G401 (cell line): Measurements from ENCODE around the gene SS18L1. TPM values are rescaled to one million over a fixed set of nuclear protein-coding genes. Genes with fewer than 3 reads are reported as not detected.

ENCODE experiments used
- DNase-seq: peaks from one replicate; pipeline ENCODE4 v3.0.0-alpha.2; 2015; ENCODE audit warnings: low spot score
- in situ Hi-C: cut with HindIII; loops from 2 replicates; pipeline ENCODE4 v1.10.0; 2016; ENCODE audit warnings: low sequenced_read_pairs, mixed read lengths
- total RNA-seq: library from RNA; depleted of rRNA; stranded (reverse); fragments of >200 nt; shearing (Covaris generic); gene quantifications from 2 replicates; pipeline ENCODE4 v1.2.3, GENCODE V29; 2014

The SS18L1 gene
- total RNA-seq, 1 experiment from 2014 or later: 9.6 TPM

DNA sequence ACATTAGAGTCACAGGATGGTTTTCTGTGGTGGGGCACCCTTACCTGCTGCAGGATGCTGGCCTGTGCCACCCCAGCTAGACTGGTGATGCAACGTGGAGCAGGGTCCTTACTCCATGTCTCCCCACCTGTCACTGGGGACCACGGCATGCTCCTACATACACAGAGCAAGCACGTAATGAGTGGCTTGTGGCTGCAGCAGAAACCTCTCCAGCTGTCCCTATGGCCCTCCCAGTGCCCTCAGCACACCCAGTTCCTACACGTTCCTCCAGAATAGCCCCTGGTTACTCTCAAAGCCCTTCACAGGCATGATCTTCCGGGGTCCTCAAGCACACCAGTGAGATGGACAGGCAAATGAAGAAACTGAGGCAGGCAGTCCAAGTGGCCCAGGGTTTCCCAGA, 24.5 kb upstream of the SS18L1 start:
- no peak for DNase-seq
- in situ Hi-C loops: no loop called here

DNA sequence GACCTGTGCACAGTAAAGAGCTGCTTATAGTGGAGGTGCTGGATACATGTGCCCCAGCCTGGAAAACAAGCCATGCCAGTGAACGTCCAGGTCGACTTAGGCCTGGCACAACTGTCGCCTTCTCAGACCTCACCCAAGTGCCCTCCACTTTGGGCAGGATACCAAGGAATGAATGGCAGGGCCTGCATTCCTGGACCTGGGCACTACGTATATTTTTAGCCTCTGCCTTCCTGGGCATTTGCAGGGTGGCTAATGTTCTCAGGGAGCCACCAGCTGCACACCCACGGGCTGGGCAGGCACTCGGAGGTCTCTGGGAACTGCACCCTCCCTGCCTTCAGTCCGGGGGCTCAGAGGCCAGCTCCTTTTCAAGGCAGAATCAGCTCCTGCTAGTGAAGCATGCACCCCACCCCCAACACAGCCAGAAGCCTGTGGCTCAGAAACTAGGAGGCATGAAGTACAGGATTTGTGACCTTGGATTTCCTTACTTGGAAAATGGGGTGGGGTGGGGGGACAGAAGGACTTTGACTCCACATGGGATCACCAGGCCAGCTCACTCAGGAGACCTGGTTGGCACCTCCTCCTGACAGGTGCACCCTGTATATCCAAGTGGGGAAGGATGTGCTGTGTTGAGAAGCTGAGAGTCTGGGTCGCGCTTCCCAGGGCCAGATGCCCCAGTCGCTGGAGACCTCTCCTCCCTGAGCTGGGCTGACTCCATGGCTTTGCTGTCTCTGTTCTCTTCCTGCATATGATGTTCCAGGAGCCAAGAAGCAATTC, 23.8 kb upstream of the SS18L1 start:
- in situ Hi-C loops: no loop called here

DNA sequence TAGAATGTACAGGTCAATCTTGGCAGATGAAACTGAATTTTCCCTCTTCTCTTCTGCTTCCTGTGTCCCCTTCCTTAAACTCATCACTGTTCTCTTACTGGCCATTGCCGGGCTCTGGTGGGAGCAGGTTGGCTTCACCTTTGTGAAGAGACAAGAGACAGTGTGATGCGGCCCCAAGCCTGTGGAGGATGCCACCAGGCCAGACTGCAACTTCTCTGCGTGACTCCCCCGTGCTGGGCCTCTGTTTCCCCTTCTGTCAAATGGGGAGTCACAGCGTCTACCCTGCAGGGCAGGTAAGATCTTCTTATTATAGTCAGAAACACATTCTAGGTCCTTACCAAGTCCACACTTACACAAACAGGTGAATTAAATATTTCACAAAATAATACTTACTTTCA, 23.2 kb upstream of the SS18L1 start:
- no peak for DNase-seq
- in situ Hi-C loops: no loop called here

More for the DNA sequence above, 23.8 kb upstream of the SS18L1 start:
- DNase-seq: no peak

GRCh38 chr20:62120990-62121775, 22.4 kb upstream of the SS18L1 start:
- DNase-seq: no peak
- in situ Hi-C loops: no loop called here

GRCh38 chr20:62121776-62122653, 21.6 kb upstream of the SS18L1 start, which contains the start of gene LSM14B:
LSM14B (plus strand) TSS chr20:62122475; CDS start chr20:62122667, 192 bp downstream.
- peak; percentile 94 for DNase-seq
- in situ Hi-C loops: no loop called here

- in situ Hi-C loops: no loop called here
- no peak for DNase-seq
These were observed 20.7 kb upstream of the SS18L1 start for GRCh38 chr20:62122654-62123449.

- DNase-seq: no peak
- in situ Hi-C loops: no loop called here
These were observed 20.0 kb upstream of the SS18L1 start for GRCh38 chr20:62123450-62124118.

- DNase-seq: no peak
- in situ Hi-C loops: no loop called here
These were observed 17.4 kb upstream of the SS18L1 start for GRCh38 chr20:62126141-62126540.

- DNase-seq: no peak
- in situ Hi-C loops: no loop called here
These were observed 15.8 kb upstream of the SS18L1 start for GRCh38 chr20:62127799-62128198.

GRCh38 chr20:62128502-62128901, 15.1 kb upstream of the SS18L1 start:
- in situ Hi-C loops: no loop called here
- DNase-seq: no peak

DNA sequence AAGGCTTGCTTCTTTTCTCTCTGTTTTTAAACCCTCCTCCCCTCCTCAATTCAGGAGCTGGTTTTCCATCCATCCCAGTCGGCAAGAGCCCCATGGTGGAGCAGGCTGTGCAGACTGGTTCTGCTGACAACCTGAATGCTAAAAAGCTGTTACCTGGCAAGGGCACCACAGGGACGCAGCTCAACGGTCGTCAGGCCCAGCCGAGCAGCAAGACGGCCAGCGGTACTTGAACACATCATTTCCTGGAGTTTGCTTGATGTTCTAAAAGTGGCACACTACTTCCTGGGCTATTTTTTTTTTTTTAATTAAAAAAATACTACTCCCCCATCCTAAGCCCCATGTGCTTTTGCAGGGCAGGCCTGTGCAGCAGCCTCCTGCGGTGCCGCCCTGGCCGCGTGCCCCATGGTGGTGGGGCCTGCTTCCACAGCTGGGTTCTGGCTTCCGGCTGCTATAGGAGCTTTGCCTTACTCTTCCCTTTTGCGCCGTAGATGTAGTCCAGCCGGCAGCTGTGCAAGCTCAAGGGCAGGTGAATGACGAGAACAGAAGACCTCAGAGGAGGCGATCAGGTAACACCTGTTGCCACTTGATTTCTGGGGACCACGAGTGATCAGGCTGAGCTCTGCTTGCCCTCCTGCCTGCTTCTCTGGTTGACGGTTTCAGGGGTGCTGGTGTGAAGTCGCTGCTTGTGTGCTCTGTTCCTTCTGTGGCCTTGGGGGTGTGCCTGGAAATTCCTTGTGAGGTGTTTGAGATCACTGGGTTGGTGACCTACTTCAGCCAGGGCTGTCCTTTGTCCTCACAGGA, 13.6 kb upstream of the SS18L1 start:
- DNase-seq: no peak
- in situ Hi-C loops: no loop called here

DNA sequence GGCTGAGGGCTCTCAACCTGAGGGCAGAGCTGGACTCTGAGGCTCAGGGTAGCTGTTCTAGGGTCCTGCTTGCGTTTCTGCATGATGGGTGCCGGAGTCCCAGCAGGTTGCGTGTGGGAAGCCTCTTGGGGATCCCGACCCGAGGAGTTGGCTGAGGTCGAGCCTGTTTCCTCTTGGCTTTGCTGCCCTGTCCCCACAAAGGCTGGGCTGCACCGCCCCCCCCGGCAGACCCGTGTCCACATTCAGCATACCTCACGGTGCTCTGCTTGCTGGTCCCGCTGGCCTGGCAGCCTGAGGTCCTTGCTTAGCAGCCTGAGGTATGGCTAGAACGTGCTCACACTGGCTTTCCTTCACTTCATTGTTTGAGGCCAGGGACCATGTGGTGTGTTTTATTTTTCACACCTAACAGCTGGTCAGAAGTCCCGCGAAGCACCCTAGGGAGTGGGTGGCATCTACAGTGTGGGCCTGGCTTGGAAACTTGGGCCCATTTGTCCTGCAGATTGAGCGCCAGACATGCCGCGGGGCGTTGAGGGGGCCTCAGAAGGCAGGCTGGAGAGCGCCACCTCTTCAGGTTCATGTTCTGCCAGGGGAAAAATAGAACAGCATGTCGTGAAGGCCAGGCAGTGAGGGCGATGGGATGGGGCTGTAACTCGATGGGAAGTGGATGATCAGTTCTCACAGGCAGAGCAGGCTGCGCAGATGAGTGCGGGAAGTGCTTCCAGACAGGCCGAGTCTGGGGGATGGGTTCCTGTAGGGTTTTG, 11.8 kb upstream of the SS18L1 start:
- no peak for DNase-seq
- in situ Hi-C loops: no loop called here

- no peak for DNase-seq
These were observed 11.1 kb upstream of the SS18L1 start for GRCh38 chr20:62132421-62132820.

DNA sequence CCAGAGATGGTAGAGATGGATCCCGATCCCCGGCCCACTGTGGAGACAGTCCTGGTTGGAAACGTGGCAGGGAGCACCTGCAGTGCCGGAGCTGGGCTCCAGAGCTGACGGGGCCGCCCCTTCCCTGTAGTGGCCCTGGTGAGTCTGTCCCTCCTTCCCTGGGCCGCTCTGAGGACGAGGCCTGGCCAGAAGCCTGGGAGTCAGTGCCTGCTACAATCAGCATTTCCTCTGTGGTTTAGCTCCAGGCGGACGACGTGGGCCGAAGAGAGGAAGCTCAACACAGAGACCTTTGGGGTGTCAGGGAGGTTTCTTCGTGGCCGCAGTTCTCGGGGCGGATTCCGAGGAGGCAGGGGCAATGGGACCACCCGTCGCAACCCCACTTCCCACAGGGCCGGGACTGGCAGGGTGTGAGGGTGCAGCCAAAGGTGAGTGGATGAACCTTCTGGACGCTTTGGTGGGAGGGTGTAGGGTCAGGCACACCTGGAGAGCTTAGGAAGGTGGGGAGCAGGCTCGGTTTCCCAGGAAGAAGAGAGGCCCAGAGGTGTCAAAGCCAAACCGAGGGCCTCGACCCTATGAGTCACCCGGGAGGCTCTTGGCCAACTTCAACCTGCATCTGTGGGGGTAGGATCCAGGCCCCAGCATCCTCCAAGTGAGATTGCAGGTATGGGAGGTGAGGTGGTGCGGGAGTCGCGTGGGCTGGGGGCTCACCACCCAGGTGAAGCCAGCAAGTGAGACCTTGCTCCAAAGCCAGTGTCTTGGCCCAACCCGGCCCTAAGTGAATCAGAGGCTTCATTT, 10.3 kb upstream of the SS18L1 start:
- in situ Hi-C loops: no loop called here

More at GRCh38 chr20:62132421-62132820, 11.1 kb upstream of the SS18L1 start:
- in situ Hi-C loops: no loop called here

DNA sequence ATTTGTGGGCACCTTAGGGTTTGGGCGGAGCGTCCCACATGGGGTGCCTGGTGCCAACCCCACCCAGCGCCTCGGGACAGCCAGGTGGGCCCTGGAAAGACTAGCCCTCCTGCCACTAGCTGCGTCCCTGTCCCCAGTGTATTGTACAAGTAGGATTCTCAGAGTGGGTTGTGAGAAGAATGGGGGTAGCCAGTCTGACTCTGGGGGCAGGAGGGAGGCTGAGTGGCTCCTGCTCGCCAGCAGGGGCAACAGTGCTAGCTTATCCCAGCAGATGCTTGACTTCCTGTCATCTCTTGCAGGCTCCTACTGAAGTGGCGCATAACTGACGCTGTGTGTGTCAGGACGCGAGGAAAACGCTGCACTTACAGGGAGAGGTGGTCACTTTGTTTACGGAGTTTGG, 9.7 kb upstream of the SS18L1 start:
- DNase-seq: no peak
- in situ Hi-C loops: no loop called here

More for the DNA sequence above, 10.3 kb upstream of the SS18L1 start:
- no peak for DNase-seq

DNA sequence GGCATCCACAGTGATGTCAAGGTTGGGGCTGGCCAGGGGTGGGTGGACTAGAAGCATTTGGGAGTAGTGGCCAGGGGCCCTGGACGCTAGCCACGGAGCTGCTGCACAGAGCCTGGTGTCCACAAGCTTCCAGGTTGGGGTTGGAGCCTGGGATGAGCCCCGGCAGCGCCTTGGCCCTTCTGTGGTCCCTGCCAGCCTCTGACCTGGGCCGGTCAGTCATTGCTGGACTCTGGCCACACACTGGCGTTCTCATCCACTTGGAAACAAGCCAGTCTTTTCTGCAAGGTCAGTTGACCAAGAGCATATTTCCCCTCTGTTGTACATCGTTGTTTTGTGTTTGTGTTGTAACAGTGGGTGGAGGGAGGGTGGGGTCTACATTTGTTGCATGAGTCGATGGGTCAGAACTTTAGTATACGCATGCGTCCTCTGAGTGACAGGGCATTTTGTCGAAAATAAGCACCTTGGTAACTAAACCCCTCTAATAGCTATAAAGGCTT, 8.8 kb upstream of the SS18L1 start:
- DNase-seq: no peak
- in situ Hi-C loops: no loop called here
